Activated naive CD4-positive, alpha-beta T cell (primary cell): ENCODE results near the gene PTGER1.
A peak's percentile ranks its signal among the peaks of the same experiment; 100 is the strongest.
"Not testable (repeated sequence)": the region's sequence is repeated elsewhere in the genome, so short reads cannot be mapped to it uniquely, and the experiment has no call there.

Source experiments
- DNase-seq, 4 experiments: peaks; one replicate each; lab custom pipeline; 2025; lab: John Stamatoyannopoulos, UW

Gene PTGER1, protein sequence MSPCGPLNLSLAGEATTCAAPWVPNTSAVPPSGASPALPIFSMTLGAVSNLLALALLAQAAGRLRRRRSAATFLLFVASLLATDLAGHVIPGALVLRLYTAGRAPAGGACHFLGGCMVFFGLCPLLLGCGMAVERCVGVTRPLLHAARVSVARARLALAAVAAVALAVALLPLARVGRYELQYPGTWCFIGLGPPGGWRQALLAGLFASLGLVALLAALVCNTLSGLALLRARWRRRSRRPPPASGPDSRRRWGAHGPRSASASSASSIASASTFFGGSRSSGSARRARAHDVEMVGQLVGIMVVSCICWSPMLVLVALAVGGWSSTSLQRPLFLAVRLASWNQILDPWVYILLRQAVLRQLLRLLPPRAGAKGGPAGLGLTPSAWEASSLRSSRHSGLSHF

DNA sequence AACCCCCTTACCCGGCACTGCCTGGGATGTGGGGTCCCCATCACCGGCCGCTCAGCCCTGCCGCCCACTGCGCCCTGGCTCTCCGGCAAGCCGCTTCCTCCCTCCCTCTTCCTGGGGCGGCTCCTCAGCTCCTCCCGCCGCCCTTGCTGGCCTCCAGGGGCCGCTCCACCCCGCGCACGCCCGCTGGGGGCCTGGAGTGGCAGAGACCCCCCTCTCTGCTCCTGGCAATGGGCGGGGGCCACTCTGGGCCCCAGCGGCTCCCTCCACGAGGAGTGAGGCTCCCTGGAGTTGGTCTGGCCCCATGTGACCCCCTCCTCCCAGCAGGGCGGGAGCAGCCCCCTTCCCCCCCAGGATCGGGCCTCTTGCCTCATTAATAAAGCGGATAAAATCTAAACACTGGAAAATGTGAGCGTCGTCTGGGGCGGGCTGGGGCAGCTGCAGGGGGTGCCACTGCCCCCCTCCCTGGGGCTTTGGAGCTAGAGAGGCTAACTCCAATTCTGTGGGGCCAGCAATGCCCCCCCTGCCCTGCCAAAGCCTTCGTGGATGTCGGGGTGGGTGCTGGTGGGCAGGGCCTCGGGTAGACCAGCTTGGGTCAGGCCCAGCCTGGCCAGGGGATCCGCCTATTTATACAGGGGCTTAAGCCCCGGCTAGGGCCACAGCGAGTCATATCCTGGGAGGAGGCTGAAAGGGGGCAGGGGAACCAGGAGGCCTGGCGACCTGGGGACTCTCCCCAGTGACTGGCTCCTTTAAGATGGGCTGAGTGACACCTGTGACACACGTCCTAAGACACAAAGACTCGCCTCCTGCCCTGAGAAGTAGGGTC lies at the start of gene PTGER1:
PTGER1 (minus strand) TSS at position 104 of the 823 bp plus-strand sequence. CDS start 1,034 bp downstream, outside the sequence.
- DNase-seq = no peak

DNA sequence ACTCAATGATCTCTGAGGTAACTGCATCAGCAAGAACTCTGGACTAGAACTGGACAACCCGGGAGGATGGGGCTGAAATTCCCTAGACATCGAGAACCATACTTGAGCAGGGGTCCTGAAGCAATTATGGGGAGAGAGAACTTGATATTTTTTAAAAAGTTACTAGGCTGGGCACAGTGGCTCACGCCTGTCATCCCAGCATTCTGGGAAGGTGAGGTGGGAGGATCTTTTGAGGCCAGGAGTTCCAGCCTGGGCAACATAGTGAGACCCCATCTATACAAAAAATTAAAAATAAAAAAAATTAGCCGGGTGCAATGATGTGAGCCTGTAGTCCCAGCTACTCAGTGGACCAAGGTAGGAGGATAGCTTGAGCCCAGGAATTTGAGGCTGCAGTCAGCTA lies 45.4 kb upstream of the PTGER1 start:
- no peak for DNase-seq

DNA sequence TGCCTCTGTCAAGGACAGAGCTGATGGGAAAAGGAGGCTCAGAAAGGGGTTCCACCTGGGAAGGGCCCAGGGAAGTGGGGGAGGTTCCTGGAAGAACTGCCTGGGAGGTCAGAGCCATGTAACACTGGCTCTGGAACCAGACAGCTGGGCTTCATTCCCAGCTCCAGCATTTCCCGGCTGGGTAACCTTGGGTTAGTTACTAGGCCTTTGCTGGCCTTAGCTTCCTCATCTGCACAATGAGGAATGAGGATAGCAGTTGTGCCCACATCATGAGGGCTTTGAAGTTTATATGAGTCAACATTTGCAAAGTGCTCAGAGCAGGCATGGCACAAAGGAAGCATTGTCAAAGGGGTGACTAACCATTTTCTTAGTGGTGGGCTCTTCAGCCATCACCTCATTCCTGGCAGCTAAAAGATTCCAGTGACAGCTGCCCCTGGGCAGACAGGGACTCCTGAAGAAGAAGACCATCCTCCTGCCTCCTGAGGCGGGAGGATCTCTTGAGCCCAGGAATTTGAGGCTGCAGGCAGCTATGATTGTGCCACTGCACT lies 44.8 kb upstream of the PTGER1 start:
- no peak for DNase-seq

DNA sequence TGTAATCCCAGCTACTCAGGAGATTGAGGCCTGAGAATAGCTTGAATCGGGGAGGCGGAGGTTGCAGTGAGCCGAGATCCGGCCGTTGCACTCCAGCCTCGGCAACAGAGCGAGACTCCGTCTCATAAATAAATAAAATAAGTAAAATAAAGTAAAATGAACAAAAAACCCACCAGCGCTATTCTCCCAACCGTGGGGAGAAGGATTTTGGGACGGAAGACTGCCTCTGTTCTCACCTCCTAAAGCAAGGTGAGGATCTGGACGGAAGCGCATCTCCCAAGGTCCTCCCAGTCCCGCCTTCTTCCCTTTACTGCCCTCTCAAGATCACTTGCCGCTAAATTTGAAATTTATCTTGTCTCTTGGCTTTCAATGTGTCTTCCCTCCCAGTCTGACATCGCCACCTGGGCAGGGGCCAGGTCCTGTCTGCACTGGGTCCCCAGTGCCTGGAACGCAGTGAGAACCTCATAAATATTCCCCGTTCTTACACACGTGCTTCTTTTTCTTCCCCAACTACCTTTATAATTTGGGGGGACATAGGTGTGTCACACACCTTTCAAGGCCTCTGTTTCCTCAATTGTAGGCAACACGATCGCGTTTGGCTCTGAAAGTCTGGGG lies 44.2 kb upstream of the PTGER1 start:
- DNase-seq = no peak

DNA sequence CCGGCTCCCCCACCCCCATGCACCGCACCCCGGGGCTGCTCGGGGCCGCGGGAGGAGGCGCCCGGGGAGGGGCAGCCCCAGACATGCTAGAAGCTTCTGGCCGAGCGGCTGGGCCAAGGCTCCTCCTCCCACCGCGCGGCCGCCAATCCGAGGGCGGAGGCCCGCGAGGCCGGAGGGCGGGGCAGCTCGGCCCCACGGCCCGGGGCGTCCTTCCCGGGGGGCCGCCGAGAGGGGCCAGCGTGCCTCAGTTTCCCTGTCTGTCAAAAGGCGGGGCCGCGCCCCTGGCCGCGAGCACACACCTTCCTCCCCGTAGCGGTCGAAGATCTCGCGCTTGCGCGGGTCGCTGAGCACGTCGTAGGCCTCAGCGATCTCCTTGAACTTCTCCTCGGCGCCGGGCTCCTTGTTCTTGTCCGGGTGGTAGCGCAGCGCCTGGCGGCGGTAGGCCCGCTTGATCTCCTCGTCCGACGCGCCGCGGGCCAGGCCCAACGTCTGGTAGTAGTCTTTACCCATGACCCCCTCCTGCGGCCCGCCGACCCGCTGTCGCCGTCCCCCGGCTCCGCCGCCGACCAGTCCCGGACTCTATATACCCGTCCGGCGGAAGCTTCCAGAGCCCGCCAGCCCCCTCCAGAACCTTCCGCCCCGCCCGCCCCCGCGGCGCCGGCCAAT lies 42.8 kb upstream of the PTGER1 start, which contains the start of gene DNAJB1:
DNAJB1 (minus strand) TSS at position 558 of the 666 bp plus-strand sequence; CDS start at position 510, 48 bp downstream.
- peak in 2 of 4 experiments; percentile 54 to 64 for DNase-seq

DNA sequence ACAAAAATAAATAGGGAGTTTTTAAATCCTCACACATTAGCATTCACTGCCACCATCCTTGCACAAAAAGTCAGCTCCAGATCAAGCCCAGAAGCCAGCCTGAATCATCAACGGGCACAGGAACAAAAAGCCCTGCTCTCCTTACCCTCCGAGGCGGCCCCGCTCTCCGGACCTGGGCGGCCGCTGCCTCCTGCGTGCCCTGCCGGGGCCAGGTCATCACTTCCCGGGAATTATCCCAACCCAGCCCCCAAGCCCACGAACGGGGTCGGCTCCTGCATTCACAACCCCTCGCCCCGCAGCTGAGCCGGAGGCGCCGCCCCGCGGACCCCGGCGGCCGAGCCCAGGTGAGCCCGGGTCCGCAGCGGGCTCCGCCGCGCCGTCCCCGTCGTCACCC lies 42.3 kb upstream of the PTGER1 start:
- DNase-seq = no peak

DNA sequence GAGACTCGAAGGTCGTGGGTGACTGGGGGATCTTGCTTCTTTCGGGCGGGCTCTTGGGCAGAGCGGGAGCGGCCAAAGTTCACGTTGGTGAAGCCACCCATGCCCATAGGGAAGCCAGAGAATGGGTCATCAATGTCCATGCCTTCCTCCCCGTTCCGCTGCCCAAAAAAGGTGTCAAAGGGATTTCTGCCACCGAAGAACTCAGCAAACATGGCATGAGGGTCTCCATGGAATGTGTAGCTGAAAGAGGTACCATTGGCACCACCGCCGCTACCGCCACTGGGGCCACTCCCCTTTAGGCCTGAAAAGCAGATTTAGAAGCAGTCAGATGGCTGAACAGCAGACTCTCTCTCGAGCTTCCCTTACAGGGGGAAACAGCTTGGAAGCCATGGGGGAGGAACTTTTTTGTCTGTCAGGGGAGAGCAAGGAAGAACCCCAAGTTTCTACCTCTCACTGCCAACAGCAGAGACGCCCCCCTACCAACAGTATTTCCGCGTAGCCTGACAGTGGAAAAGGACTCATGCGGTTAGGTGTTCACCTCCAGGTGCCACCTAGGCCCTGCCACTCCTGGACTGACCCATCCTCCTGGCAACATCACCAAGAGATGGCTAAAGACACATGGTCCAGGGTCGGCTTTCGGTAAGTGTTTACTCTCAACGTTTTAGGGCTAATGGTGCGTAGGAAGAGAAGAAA lies 41.7 kb upstream of the PTGER1 start:
- DNase-seq = peak in 2 of 4 experiments; percentile 17 to 18

DNA sequence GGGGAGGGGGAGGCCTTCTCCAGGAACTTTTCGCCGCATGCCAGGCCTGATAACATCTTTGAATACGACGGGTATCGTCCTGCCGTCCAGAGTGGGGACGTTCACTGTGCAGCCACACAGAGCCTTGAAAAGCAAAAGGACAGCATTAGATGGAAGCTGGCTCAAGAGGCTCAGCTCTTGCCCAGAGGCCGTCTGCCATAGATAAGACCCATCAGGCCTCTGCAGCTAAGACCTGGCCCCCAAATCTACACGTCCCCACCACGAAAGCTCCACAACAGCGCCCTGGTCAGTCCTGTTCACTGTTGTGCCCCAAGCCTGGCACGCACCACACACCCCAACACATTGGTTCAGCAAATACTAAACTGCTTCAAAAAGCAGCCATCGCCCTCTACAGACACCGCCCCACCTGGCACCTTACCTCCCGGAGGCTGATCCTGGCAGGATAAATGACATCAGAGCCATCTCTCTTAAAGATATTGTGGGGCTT lies 40.9 kb upstream of the PTGER1 start:
- DNase-seq = no peak

DNA sequence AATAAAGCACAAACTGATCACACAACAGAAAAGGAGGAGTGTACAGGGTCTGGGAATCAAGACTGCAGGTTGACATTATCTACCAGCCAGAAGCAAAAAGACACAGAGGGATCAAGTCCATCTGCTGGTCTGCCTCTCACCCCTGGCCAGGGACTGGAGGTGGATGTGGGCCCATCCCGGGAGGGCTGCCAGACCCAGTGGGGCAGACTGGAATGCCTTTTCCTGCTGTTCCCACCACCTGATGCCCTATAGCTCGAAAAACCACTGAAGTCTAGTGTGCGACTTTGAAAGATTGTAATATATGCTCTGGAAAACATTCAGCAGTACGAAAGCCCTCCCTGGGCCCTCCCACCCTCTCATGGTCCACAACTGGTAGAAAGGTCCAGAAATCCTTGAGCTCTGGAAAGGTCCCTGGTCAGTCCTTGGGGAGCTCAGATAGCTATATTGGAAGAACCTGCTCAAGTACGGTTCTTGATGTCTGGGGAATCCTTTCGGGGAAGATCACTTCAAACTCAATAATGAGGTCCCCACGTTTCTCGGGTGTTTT lies 40.4 kb upstream of the PTGER1 start:
- DNase-seq = no peak

DNA sequence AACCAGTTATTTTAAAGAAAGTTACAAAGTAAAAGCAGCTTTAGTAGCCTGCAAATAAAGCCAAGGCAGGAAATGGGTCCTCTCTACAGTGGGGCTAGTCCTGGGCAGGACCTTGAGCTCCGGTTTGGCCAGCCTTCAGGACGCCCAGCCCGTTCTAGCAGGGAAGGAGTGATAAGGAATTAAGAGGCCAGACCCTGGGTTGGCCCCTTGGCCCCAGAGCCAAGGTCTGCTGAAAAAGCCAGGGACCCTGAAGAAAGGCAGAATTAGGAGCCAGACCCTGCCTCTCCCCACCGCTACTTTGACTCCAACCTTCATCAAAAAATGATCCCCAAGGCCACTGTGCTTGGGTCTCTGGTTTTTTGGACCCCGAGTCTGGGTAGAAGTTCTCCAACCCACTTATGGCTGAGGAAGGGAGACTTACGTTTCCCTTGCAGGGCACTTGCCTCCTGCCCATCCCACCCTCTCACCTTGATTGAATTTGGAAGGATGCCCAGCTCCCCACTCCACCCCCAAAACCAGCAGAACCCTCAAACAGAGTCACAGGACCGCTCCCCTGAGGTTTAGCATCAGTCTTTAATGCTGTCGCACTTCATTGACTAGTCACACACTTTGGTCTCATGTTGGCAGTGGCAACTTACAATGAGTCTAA lies 39.2 kb upstream of the PTGER1 start:
- DNase-seq = no peak

DNA sequence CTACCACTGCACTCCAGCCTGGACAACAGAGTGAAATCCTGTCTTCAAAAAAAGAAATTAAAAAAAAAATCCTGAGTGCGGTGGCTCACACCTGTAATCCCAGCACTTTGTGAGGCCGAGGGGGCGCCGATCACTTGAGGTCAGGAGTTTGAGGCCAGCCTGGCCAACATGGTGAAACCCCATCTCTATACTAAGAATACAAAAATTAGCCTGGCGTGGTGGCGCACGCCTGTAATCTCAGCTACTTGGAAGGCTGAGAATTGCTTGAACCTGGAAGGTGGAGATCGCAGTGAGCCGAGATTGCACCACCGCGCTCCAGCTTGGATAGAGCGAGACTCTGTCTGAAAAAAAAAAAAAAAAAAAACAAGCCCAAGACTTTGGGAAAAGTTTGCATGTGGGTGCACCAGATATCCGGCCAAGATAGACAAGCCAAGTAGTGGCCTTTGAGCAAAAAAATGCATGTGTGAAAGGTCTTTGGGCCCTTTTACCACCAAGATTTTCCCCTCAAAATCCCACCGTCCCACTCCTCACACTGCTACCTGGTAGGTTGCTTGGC lies 37.3 kb upstream of the PTGER1 start:
- no peak for DNase-seq

DNA sequence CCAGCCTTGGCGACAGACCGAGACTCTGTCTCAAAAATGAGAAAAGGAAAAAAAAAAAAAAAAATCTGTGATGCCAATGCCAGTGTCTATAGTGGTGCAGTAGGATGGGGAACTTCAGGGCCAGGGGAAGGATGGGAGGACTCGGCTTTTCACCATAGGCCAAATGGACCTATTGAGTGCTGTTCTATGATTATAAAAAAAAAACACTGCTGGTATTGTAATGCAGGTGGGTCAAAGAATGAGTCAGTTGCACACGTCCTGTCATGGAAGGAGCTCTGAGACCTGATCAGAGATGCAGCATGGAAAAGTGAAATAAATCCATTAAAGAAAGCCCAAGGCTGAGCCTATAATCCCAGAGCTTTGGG lies 36.1 kb upstream of the PTGER1 start:
- DNase-seq = no peak

DNA sequence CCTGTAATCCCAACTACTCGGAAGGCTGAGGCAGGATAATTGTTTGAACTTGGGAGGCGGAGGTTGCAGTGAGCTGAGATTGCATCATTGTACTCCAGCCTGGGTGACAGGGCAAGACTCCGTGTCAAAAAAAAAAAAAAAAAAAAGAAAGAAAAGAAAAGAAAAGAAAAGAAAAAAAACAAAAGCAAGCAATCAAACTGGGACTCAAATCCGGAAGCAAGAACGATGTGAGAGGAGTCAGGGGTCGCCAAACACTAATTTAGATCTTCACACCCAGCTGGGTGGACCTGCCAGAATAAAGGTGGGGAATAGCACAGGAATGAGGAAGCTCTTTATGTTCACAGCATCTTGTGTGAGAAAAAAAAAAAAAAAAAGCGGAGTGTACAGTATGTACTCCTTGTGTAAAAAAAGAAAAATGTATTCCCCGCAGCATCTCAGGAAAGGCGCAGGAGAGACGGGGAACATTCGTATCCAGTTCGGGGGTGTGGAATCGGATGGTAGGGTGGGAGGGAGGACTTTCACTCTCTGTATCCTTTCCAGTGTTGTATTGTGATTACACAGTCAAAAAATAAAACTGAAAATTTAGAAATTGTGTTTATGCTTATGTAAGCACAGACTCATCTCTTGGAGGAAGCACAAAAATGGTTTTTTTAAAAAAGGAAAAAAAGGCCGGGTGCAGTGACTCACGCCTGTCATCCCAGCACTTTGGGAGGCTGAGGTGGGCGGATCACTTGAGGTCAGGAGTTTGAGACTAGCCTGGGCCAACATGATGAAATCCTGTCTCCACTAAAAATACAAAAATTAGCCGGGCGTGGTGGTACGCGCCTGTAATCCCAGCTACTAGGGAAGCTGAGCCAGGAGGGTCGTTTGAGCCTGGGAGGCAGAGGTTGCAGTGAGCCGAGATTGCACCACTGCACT lies 35.4 kb upstream of the PTGER1 start:
- DNase-seq = no peak

DNA sequence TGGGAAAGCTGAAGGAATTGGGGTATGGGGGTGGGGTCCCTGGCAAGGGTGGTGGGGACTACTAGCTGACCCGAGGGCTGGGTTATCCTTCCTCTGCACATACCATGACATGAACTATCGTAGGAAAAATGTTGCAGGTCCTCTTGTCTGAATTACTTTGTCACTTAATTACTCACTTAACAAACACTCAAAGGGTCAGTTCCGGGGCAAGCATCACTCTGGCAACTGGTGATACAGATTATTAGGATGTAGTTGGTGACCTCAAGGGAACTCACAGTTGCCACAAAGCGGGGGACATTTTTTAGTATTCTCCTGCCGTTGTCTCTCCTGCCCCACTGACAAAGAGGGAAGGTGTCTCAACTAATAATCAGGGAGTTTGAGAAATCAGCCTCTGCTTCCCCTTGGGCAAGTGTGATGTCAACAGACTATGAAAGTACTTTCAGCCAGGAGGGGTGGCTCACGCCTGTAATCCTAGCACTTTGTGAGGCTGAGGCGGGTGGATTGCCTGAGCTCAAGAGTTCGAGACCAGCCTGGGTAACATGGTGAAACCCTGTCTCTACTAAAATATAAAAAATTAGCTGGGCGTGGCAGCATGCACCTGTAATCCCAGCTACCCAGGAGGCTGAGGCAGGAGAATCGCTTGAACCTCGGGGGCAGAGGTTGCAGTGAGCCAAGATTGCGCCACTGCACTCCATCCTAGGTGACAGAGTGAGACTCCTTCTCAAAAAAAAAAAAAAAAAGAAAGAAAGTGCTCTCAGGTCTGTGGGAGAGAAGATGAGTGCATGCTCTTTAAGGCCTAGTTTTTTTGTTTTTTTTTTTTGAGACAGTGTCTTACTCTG lies 32.8 kb upstream of the PTGER1 start:
- DNase-seq = no peak

DNA sequence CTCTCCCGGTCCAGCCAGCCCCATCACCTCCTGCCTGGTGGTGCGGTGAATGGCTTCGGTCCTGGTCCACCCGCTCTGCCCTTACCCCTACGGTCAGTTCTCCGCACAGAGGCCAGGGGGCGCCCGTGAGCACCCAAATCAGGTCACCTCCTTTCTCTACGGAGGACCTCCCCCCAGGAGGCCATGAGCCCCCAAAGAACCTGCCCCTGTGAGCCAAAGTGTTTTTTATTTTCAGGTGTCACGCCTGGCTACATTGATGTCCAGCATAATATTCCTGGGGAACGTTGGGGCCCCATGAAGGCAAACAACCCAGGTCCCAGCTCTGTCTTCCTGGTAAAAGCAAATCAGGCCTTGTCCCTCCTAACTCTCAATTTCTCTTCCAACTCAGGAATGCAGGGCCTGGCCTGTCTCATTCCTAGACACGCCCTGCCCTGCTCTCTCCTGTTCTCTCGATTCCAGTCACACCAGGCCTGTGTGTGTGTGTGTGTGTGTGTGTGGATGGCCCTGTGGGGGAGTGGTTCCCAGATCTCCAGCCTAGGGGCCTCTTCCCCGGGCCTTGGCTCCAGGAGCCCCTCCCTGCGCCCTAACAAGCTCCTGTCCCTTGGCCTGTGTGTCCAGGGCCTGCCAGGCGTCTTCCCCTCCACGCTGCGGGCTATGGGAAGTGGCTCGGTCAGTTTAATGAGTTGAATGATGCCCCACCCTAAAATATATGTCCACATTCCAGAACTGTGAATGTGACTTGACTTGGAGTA lies 30.5 kb upstream of the PTGER1 start:
- peak; percentile 42 to 71 (median 56) for DNase-seq

DNA sequence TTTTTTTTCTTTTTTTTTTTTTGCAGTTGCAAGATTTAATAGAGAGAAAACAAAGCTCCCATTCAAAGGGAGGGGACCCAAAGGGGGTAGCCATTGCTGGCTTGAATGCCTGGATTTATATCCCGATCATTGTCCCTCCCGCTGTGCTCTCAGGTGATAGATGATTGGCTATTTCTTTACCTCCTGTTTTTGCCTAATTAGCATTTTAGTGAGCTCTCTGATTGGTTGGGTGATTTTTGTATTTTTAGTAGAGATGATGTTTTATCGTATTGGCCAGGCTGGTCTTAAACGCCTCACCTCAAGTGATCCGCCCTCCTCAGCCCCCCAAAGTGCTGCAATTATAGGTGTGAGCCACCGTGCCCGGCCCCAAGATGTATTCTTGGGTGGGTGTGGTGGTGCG lies 29.4 kb upstream of the PTGER1 start:
- not testable (repeated sequence) for DNase-seq

DNA sequence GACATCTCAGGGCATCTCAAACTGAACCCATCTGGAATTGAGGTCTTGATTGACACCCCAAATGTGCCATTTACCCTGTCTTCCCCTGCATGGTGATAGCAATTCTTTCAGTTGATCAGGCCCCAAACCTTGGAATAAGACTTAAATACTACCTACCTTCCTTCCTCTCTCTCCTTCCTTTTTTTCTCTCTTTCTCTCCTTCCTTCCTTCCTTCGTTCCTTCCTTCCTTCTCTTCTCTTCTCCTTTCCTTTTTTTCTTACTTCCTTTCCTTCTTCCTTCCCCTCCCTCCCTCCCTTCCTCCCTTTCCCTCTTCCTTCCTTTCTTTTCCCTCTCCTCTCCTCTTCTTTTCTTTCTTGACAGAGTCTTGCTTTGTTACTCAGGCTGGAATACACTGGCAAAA lies 28.1 kb upstream of the PTGER1 start:
- no peak for DNase-seq
